Stimulated activated CD8-positive, alpha-beta memory T cell treated with anti-CD3 and anti-CD28 coated beads, Interleukin-7, amount 100 ng/mL, for 48 hours (primary cell): ENCODE data around the gene ZMIZ1.

Source experiments
- DNase-seq, 2 donors: peaks; one replicate each; pipeline ENCODE4 v3.0.0-alpha.2; 2020; ENCODE audit warnings: low read depth in 1 of 2; ENCODE audit errors: extremely low read depth in 1 of 2

The ZMIZ1 gene

GRCh38 chr10:79068562-79069324 is at the start of gene ZMIZ1:
Gene ZMIZ1, plus strand, starts transcription at chr10:79068966. Its CDS starts 132,667 bp downstream, at chr10:79201633.
- DNase-seq, result peak; percentile 61 to 71

GRCh38 chr10:79019441-79020014 is 49.2 kb upstream of the ZMIZ1 start:
- no peak for DNase-seq

- no peak for DNase-seq
Measured at GRCh38 chr10:79020015-79020491, 48.7 kb upstream of the ZMIZ1 start.

GRCh38 chr10:79020605-79021004 is 48.2 kb upstream of the ZMIZ1 start:
- no peak for DNase-seq

GRCh38 chr10:79021331-79021907 is 47.3 kb upstream of the ZMIZ1 start:
- DNase-seq, result no peak

GRCh38 chr10:79021948-79022499 is 46.7 kb upstream of the ZMIZ1 start:
- no peak for DNase-seq

GRCh38 chr10:79022565-79023230 is 46.1 kb upstream of the ZMIZ1 start:
- DNase-seq, result no peak

GRCh38 chr10:79023240-79024162 is 45.3 kb upstream of the ZMIZ1 start:
- no peak for DNase-seq

GRCh38 chr10:79024296-79024695 is 44.5 kb upstream of the ZMIZ1 start:
- DNase-seq, result no peak

GRCh38 chr10:79024720-79025198 is 44.0 kb upstream of the ZMIZ1 start:
- no peak for DNase-seq

GRCh38 chr10:79025199-79025832 is 43.5 kb upstream of the ZMIZ1 start:
- DNase-seq, result peak; percentile 21 to 25

- no peak for DNase-seq
Measured at GRCh38 chr10:79026341-79026761, 42.4 kb upstream of the ZMIZ1 start.

GRCh38 chr10:79026806-79027146 is 42.0 kb upstream of the ZMIZ1 start:
- DNase-seq, result no peak

GRCh38 chr10:79027147-79028055 is 41.4 kb upstream of the ZMIZ1 start:
- peak; percentile 21 to 48 for DNase-seq

GRCh38 chr10:79028056-79028430 is 40.7 kb upstream of the ZMIZ1 start:
- DNase-seq, result no peak

- DNase-seq, result no peak
Measured at GRCh38 chr10:79028451-79029010, 40.2 kb upstream of the ZMIZ1 start.

GRCh38 chr10:79029478-79030390 is 39.0 kb upstream of the ZMIZ1 start:
- DNase-seq, result no peak
